Measurements from ENCODE around the gene OR1I1.
"Not testable (repeated sequence)": the region's sequence is repeated elsewhere in the genome, so short reads cannot be mapped to it uniquely, and the experiment has no call there.

Gene OR1I1

DNA sequence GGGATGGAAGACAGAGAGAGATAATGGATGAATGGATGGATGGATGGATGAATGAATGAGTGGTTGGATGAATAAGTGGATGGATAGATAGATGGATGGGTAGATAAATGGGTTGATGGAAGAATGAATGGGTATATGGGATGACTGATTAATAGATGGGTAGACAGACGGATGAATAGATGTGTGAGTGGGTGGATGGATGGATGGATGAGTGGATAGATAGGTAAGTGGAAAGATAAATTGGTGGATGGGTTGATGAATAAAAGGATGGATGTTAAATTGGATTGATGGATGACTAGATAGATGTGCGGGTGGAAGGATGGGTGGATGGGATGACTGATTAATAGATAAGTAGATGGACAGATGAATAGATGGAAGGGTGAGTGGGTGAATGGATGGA lies 31.4 kb upstream of the OR1I1 start:
- Histone ChIP-seq H2AFZ (ENCODE audit: low read depth, low read length) (no peak overlapping the region), H3K4me2 (ENCODE audit: insufficient read depth, low read length) (no peak overlapping the region), H3K79me2 (ENCODE audit: insufficient read depth, low read length) (no peaks in the 10 kb centered on the region), H3K4me1 (ENCODE audit: insufficient read depth, low read length) (no peaks in the 10 kb centered on the region), H3K9me3 (ENCODE audit: insufficient read depth, low read length, severe bottlenecking) (no peaks in the 10 kb centered on the region), H3K27ac (ENCODE audit: low read length) (no peak overlapping the region), H3K4me3 (ENCODE audit: low read depth in 1 of 2, low read length in 2 of 2) (no peak overlapping the region), H3K9ac (ENCODE audit: low read depth, low read length) (no peak overlapping the region), H4K20me1 (ENCODE audit: insufficient read depth, low read length) (no peaks in the 10 kb centered on the region), H3K27me3 (ENCODE audit: insufficient read depth, low read length, poor library complexity) (no peaks in the 10 kb centered on the region), H3K36me3 (ENCODE audit: insufficient read depth, low read length) (no peaks in the 10 kb centered on the region)
- DNase-seq (no peak), ATAC-seq (ENCODE audit: insufficient read depth, low read depth) (no peak)
- TF ChIP-seq, protein P1, sequence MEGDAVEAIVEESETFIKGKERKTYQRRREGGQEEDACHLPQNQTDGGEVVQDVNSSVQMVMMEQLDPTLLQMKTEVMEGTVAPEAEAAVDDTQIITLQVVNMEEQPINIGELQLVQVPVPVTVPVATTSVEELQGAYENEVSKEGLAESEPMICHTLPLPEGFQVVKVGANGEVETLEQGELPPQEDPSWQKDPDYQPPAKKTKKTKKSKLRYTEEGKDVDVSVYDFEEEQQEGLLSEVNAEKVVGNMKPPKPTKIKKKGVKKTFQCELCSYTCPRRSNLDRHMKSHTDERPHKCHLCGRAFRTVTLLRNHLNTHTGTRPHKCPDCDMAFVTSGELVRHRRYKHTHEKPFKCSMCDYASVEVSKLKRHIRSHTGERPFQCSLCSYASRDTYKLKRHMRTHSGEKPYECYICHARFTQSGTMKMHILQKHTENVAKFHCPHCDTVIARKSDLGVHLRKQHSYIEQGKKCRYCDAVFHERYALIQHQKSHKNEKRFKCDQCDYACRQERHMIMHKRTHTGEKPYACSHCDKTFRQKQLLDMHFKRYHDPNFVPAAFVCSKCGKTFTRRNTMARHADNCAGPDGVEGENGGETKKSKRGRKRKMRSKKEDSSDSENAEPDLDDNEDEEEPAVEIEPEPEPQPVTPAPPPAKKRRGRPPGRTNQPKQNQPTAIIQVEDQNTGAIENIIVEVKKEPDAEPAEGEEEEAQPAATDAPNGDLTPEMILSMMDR (IDR thresholded peaks at IDR 0.05; ENCODE audit: borderline replicate concordance, extremely low read depth, low read length, poor library complexity, severe bottlenecking) = no peak
- TF ChIP-seq EZH2 (IDR thresholded peaks at IDR 0.05; ENCODE audit: borderline replicate concordance, low read depth, low read length, severe bottlenecking) = no peak

DNA sequence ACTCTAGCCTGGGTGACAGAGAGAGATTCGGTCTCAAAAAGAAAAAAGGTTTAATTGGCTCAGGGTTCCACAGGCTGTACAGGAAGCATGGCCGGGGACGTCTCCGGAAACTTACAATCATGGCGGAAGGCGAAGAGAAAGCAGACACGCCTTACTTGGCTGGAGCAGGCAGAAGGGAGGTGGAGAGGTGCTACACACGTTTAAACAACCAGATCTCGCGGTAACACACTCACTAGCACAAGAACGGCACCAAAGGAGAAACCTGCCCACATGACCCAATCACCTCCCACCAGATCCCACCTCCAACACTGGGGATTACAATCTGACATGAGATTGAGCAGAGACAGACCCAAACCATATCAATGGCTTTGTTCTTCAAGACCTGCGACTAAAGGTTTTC lies 20.0 kb upstream of the OR1I1 start:
- no peaks in the 10 kb centered on the region for H3K36me3 ChIP-seq (ENCODE audit: insufficient read depth, low read length)
- no peaks in the 10 kb centered on the region for H3K27me3 ChIP-seq (ENCODE audit: insufficient read depth, low read length, poor library complexity)
- TF ChIP-seq, protein P1 (IDR thresholded peaks at IDR 0.05; ENCODE audit: borderline replicate concordance, extremely low read depth, low read length, poor library complexity, severe bottlenecking) = no peak
- no peak for TF ChIP-seq EZH2 (IDR thresholded peaks at IDR 0.05; ENCODE audit: borderline replicate concordance, low read depth, low read length, severe bottlenecking)
- DNase-seq = no peak
- H3K9ac ChIP-seq (ENCODE audit: low read depth, low read length) = no peak overlapping the region
- H3K4me2 ChIP-seq (ENCODE audit: insufficient read depth, low read length) = no peak overlapping the region
- no peak overlapping the region for H3K4me3 ChIP-seq (ENCODE audit: low read depth in 1 of 2, low read length in 2 of 2)
- H3K4me1 ChIP-seq (ENCODE audit: insufficient read depth, low read length) = no peaks in the 10 kb centered on the region
- no peaks in the 10 kb centered on the region for H3K9me3 ChIP-seq (ENCODE audit: insufficient read depth, low read length, severe bottlenecking)
- no peaks in the 10 kb centered on the region for H3K79me2 ChIP-seq (ENCODE audit: insufficient read depth, low read length)
- no peak overlapping the region for H2AFZ ChIP-seq (ENCODE audit: low read depth, low read length)
- ATAC-seq (ENCODE audit: insufficient read depth, low read depth) = no peak
- no peaks in the 10 kb centered on the region for H4K20me1 ChIP-seq (ENCODE audit: insufficient read depth, low read length)
- H3K27ac ChIP-seq (ENCODE audit: low read length) = no peak overlapping the region

DNA sequence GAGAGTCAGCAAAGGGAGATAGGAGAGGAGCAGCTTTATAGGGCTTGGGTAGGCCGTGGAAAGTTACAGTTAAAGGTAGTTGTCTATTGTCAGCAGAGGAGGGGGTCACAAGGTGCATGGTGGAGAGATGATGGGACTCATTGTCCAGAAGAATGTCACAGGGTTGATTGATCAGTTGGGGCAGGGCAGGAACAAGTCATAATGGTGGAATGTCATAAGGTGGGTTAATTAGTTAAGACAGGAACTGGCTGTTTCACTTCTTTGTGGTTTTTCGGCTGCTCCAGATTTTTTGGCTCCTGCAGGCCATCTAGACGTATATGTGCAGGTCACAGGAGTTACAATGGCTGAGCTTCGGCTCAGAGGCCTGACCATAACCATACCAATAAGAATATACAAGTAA lies 11.6 kb upstream of the OR1I1 start:
- not testable (repeated sequence) for DNase-seq; ATAC-seq (ENCODE audit: insufficient read depth, low read depth); H3K4me1 ChIP-seq (ENCODE audit: insufficient read depth, low read length); H2AFZ ChIP-seq (ENCODE audit: low read depth, low read length); H3K4me3 ChIP-seq (ENCODE audit: low read depth in 1 of 2, low read length in 2 of 2); H3K36me3 ChIP-seq (ENCODE audit: insufficient read depth, low read length); H3K9me3 ChIP-seq (ENCODE audit: insufficient read depth, low read length, severe bottlenecking); H3K9ac ChIP-seq (ENCODE audit: low read depth, low read length); H3K27me3 ChIP-seq (ENCODE audit: insufficient read depth, low read length, poor library complexity); H3K79me2 ChIP-seq (ENCODE audit: insufficient read depth, low read length); H3K4me2 ChIP-seq (ENCODE audit: insufficient read depth, low read length); H4K20me1 ChIP-seq (ENCODE audit: insufficient read depth, low read length); H3K27ac ChIP-seq (ENCODE audit: low read length)

DNA sequence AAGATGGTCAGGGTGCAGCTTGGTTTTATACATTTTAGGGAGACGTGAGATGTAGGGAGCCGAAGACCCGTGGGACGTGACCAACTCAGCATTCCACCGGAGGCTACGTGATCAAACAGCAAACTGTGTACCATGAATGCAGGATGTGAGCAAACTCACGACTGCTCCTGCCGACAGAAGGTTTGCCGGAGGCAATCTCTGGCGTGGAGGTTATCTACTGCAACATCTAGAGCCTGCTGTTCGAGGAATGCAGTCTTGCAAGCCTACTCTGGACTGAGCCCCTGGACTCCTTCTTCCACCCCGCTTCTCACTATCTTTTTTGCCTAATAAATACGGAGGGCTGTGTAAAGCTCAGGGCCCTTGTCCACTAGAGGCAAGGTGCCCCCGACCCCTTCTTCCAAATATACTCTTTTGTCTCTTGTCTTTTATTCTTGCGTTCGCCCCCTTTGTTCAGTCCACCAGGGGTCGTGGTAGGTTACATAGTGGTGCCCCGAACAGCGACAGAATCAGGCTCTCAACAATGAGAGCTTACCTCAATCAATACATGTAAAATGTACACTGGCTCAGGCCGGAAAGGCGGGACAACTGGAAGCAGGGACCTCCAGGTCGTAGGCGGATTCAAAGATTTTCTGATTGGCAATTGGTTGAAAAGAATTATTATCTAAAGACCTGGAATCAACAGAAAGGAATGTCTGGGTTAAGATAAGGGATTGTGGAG lies 8.9 kb upstream of the OR1I1 start:
- Histone ChIP-seq H3K27ac (ENCODE audit: low read length) (no peak overlapping the region), H3K4me2 (ENCODE audit: insufficient read depth, low read length) (no peak overlapping the region), H4K20me1 (ENCODE audit: insufficient read depth, low read length) (no peaks in the 10 kb centered on the region), H3K9ac (ENCODE audit: low read depth, low read length) (no peak overlapping the region), H3K36me3 (ENCODE audit: insufficient read depth, low read length) (no peaks in the 10 kb centered on the region), H3K9me3 (ENCODE audit: insufficient read depth, low read length, severe bottlenecking) (no peaks in the 10 kb centered on the region), H2AFZ (ENCODE audit: low read depth, low read length) (no peak overlapping the region), H3K27me3 (ENCODE audit: insufficient read depth, low read length, poor library complexity) (no peaks in the 10 kb centered on the region), H3K4me1 (ENCODE audit: insufficient read depth, low read length) (no peaks in the 10 kb centered on the region), H3K79me2 (ENCODE audit: insufficient read depth, low read length) (no peaks in the 10 kb centered on the region), H3K4me3 (ENCODE audit: low read depth in 1 of 2, low read length in 2 of 2) (no peak overlapping the region)
- TF ChIP-seq EZH2 (IDR thresholded peaks at IDR 0.05; ENCODE audit: borderline replicate concordance, low read depth, low read length, severe bottlenecking) = no peak
- TF ChIP-seq, protein P1 (IDR thresholded peaks at IDR 0.05; ENCODE audit: borderline replicate concordance, extremely low read depth, low read length, poor library complexity, severe bottlenecking) = peak; percentile 23
- DNase-seq (no peak), ATAC-seq (ENCODE audit: insufficient read depth, low read depth) (no peak)
